Activated naive CD8-positive, alpha-beta T cell treated with anti-CD3 and anti-CD28 coated beads, Interleukin-2, amount 50 U/mL, for 16 hours (primary cell): ENCODE results near the gene MYL4.
"Not testable (repeated sequence)": the region's sequence is repeated elsewhere in the genome, so short reads cannot be mapped to it uniquely, and the experiment has no call there.

Experiments used
- DNase-seq: peaks from one replicate; pipeline ENCODE4 v3.0.0-alpha.2; 2020; ENCODE audit warnings: low read depth, low spot score

The MYL4 gene

DNA sequence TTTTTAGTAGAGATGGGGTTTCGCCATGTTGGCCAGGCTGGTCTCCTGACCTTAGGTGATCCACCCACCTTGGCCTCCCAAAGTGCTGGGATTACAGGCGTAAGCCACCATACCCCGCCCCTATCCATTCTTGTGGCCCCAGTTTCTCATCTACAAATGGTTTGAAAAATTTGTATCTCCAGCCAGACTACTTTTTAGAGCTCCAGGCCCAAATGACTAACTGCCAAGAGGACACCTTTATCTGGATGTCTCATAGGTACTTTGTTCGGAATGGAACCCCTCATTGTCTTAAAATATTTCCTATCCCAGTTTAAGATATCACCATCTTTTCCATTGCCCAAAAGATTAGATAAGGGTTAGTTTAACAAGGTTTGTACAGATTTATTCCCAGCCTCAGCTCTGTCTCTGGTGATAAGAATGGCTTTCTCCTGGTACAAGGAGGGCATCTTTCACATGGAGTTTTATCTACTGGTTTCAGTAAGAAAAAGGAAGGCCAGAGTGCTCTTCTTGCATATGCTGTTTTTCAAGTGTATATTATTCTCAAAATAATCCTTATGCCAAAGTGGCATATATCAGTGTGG is 15.1 kb upstream of the MYL4 start:
- DNase-seq: no peak

DNA sequence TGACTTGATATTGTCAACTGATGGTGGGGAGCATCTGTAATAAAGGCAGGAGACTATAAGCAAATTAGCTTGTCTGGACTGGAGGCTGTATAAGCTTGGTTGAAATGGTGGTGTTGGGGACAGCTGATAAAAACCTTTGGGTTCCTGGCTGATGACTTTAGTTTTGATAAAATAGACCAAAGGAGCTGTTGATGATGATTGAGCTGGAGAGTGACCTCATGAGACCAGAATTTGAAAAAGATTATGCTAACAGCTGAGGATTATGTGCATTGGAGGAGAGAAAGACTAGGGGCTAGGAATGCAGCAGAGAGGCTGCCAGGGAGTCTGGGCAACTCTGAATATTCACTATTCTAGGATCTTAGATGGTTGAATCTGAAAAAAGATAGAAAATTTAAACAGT is 11.3 kb upstream of the MYL4 start:
- no peak for DNase-seq

DNA sequence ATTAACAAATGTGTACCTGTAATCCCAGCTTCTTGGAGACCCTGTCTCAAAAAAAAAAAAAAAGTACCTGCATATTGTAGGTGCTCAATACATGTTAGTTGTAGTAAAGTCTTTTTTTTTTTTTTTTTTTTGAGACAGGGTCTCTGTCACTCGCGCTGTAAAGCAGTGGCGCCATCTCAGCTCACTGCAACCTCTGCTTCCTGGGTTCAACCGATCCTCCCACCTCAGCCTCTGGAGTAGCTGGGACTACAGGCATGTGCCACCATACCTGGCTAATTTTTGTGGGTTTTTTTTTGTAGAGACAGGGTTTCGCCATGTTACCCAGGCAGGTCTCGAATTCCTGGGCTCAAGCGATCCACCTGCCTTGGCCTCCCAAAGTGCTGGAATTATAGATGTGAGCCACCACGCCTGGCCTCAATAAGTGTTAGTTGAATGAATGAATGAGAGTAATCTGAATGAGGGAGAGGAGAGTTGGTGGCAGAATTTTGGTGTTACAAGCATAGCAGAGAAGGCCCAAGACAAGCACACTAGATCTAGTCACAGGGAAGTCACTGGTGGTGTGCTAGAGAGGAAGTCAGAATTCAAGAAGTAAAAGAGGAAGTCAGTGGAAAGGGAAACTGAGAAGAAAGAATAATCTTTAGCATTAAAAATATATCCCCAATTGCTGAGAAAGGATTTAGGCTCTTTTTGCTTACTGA is 9.4 kb upstream of the MYL4 start:
- no peak for DNase-seq

DNA sequence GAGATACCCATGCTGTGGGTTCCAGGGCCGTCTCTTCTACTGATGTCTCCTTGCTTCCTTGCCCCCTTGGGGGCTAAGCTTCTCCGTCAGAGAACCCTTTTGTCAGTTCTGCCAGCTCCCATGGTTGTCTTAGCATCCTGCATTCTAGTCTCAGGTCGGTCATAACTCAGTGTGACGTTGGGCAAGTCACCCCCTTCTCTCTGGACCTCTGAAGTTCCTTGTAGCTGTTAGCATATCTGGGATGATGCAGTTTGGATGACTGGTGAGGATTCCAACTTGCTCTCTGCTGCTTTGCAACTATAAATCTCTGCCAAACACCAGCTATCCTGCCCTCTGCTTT is 8.9 kb upstream of the MYL4 start:
- no peak for DNase-seq

DNA sequence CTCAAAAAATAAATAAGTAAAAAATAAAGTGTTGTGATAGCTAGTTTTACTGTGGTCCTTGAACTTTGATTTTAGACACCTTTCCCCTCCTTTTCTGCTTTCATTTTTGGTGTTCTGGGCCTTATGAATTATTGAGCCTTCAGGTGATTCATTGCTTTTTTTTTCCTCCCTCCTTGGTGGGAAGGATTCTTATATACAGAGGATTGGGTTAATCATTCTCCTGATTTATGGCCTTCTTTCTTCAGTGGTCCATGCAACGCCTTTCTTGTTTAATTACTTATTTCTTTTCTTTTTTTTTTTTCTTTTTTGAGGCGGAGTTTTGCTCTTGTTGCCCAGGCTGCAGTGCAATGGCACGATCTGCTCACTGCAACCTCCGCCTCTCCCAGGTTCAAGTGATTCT is 8.0 kb upstream of the MYL4 start:
- no peak for DNase-seq

DNA sequence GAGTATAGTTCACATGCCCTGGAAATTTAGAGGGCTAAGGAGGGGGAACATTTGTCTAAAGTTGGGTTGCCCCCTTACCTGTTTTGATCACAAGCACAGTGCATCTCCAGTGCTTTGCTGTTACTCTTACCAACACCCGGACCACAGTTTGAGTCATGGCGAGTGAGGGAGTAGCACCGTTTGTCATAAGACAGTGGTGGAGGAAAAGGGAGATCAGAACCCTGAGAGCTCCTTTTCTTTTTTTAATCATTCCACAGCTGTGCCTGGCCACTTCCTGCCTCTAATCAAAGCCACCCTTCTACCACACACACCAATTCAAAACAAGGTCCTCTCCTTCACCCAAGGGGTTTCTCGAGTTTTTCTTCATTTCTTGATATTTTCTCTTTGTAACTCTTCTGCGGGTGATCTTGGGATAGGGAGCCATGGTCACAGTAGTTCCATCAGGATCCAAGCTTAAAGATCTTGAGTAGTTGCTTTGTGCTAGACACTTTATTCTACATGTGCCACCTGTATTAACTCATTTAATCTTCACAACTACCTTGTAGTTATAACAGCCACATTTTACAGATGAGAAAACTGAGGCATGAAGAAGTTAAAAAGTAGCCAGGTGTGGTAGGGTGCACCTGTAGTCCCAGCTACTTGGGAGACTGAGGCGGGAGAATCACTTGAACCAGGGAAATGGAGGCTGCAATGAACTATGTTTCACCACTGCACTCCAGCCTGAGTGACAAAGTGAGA is 5.0 kb upstream of the MYL4 start:
- DNase-seq: no peak

DNA sequence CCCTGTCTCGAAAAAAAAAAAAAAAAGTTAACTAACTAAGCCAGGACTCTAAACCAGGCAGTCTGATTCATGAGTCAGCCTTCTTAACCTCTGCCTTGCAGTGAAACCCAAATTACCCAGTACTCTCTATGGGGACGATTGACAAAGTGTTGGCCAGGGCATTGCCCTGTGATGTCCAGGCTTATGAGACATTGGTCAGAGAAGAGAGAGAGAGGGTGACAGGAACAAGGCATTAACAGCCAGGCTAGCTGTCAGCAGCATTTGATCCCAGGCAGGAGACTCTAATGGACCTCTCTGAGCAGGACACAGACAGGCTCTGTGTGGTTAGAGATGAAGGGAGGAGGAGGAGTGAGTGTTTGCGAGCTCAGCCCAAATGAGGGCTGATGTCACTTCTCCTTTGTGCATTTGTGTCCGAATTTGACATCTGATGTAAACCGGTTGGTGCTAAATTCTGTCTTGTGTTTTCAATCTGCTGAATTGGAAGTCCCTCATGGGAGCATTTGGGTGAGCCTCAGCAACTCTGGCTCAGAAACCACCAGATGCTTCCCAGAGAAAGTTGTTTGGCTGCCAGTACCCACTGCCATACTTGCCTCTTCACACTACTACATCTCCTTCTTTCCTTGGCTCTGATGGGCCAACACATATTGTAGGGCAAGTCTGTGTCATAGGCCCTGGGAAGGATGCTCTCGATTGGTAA is 4.3 kb upstream of the MYL4 start:
- no peak for DNase-seq

DNA sequence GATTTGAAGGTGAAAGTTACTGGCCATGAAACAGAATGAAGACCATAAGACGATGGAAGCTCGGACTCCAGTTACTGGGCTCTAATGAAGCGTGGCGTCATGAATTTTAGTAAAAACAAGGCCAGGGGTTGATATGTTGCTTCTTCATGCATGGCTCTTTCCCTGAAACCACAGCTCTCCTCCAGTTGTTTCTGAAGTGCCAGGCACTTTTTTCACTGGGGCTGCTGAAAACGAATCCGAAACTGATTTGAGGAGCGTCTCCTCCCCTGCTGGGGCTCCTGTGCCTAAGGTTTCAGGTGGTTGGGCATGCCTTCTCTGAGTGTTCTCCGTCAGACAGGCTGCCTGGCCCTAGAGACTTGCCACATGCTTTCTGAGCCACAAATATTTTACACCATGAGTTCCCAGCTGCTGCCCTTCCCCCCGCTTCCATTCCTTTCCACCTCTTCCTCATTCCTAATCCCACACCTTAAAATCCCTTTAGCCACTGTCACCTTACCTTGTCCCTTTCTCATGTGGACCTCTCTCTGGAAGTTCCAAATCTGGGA is 3.7 kb upstream of the MYL4 start:
- no peak for DNase-seq

DNA sequence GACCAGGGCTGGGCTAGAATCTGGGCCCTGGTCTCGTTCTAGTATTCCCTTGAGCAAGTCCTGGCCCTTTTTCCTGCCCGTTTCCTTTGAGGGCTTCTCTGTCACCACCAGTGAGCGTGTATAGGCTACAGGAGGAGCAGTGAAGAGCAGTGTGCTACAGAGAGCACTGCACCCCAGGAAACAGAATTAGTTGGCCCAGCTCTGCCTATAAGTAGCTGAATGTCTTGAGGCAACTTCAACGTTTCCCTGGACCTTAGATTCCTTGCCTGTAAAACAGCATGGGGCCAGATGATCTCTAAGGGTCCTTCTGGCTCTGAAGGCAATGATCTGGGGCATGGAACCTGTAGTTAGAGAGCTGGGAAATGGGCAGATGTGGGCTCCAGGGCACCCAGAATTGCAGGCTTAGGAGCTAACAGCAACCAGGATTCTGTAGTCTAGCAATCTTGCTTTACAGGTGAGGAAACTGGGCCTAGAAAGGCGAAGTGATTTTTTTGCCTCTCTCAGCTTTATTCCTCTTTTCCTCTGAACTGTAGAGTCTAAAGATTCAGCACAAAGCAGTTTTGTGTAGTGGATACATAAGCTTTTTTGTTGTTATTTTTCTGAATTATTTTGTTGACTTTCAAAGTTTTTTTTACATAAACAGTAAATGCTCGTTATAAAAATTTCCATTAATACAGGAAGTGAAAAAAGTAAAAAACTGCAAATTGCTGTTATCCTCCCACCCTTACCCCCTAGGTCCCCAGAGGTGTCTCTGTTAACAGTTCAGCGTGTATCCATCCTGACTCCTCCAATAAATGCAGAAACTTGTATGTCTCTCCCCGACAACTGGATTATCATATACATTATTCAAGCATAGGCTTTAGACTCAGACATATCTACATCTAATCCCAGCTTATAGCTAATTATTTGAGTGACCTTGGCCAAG is 1.7 kb upstream of the MYL4 start:
- no peak for DNase-seq

DNA sequence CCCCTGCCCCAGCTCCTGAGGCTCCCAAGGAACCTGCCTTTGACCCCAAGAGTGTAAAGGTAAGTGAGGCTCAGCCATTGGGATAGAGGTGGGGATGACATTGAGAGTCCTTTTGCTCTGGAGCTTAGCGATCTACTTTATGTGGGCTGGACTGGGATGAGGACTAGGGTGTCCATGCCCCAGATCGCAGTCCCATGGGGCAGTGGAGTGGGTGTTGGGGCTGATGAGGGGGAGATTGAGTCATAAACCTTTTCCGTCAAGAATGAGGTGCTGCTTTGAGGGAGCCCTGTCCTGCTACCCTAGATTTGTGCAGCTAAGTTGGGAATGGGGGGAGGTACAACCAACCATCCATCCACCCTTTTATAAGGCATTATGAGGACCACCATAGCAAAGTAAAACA is 351 bp downstream of the MYL4 start:
- DNase-seq: no peak

DNA sequence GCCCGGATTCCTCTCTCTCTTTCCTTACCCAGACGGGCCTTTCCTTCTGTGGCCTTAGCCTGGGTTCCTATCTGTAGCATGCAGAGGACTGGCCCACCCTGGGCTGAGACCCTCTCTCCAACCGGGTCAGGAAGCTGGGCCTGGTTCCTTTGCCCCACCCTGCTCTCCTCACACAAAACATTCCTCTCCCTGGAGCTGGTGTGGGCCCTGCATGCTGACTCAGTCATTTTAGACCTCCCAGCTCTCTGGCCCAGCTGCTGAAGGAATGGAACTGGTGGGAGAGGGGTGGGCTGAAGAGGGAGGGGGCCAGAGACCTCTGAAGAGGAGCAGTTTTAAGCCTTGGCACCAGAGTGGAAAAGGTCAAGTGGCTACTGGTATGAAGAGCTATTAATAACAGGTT is 957 bp downstream of the MYL4 start:
- no peak for DNase-seq

DNA sequence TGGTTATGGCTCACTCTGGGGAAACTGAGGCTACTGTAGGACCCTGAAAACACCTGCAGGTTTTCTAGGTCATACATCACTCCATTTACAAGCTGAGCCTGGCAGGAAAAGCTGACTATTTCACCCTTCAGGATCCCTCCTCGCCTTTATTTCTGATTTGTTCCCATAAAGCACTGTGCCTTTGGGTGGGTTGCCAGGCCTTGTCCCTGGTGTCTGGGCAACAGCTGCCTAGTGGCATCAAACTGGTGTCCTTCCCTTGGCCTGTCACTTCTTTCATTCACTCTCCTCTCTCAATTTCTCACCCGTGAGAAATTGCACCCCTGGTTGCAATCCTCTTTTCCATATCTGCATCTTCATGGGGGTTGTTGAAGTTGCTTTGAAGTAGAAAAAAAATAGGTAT is 1.6 kb downstream of the MYL4 start:
- DNase-seq: no peak

DNA sequence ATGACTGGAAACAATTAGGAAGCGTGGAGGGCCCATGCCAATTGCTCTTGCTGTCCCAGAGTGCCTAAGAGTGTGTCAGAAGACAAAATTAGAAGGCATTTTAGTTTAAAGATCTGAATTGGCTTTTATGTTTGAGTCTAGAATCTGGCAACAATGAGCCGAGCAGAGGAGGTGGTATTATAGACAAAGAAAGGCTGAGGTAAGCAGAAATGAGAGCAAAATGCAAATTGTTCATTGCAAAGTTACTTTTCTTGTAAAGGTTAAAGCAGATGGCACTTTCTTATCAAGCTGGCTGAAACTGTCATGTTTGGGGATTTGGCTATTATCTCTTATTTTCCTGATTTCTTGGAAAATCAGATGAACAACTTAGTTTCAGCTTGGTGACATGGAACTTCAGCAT is 3.3 kb downstream of the MYL4 start:
- no peak for DNase-seq

DNA sequence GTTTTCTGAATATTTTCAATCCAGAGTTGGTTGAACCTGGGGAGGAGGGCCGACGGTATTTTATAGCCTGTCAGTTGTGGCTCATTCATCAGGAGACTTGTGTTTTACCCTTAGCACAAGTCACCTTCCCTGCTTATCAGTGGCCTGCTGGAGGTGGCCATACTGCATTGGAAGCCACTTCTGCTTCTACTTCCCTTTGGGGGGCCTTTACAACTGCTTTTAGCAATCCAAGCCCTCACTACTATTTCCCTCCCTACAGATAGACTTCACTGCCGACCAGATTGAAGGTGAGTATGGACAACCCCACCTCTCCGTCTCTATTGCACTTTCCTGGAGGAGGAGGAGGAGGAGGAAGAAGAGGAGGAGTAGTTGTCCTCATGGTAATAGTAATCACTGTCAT is 4.4 kb downstream of the MYL4 start:
- DNase-seq: no peak

DNA sequence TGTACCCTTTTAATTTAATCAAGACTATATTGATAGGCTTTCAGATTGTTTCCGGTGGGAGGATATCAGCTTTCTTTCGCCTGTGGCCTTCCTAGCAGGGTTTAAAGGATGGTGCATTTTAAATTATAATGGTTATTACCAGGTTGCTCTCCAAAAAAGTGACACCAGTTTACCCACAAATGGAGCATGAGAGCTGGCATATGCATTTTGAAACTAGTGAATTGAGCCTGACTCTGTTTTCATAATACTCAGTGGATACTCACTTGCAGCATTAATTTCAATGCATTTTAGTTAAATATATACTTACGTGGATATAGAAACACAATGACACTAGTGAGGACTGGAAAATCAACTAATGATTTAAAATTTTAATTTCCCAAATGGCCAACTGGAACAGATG is 5.8 kb downstream of the MYL4 start:
- DNase-seq: no peak

DNA sequence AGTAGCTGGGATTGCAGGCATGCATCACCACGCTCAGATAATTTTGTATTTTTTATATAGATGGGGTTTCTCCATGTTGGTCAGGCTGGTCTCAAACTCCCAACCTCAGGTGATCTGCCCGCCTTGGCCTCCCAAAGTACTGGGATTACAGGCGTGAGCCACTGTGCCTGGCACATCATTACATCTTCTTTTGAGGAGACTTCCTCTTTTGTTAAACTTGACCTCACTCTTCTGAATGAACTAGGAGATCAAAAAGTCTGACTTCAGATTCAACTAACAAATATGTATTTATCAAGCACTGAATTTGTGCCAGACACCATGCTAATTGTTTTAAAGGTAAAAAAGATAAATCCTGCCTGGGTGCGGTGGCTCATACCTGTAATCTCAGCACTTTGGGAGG is 7.7 kb downstream of the MYL4 start:
- not testable (repeated sequence) for DNase-seq

DNA sequence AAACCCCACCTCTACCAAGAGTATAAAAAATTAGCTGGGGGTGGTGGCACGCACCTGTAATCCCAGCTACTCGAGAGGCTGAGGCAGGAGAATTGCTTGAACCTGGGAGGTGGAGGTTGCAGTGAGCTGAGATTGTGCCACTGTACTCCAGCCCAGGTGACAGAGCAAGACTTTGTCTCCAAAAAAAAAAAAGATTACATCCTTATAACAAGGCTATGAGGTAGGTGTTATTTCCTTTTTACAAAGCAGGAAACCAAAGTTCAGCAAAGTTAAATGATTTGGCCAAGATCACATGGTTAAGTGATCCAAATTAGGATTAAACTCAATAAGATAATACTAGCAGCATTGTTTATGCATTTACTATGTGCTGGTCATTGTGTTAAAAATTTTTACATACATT is 8.1 kb downstream of the MYL4 start:
- not testable (repeated sequence) for DNase-seq

DNA sequence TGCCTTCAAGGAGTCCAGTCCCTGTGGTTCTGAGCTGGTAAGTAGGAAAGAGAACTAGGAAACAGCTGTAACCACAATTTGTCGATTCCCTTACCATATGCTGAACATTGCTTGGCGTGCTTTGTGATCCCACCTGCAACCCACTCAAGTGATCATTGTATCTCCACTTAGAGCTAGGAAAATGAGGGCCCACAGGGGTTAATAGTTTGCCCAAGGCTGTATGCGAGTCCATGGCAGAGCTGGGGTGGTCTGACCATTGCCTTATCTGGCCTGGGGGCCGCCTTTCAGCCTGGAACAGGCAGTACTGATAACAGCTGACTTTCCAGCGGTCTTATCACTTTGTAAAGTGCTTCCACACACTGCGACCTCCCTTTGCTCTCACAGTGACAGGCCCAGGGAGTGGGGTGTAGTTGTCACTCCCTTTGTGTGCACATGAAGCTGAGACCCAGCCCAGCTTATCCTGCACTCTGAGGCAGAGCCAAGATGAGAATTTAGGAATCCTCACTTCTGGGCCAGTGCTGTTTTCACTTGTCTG is 9.8 kb downstream of the MYL4 start:
- DNase-seq: no peak

DNA sequence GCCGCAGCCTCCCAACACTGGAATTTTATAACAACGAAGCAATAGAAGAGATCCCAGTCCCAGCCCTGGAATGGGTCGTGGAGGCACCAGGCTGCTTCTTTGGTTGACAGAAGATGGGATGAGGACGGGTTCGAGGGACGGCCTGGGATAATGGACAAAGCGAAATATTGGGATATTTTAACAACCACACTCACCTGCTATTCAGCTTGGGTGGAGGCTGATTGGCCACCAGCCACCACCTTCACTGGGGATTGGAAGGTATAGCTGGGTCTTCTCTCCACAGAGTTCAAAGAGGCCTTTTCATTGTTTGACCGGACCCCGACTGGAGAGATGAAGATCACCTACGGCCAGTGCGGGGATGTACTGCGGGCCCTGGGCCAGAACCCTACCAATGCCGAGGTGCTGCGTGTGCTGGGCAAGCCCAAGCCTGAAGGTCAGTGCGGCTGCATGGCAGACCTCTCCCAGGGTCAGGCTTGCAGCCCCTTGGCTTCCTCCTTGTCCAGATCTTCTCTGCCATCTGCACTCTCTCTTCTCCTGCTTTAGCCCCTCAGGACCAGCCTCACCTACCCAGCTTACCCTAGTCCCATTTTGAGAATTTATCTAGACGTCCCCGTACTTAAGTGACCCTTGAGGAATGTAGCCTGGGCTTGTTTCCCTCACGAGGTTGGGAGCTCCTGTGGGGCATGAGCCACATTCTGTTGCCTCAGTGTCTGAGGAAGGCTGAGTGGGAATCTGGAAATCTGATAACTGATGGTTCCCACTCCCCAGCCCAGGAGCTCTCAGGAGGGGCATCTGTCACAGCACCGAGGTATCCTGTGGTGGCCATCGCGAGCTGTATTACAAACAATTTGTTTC is 10.7 kb downstream of the MYL4 start:
- no peak for DNase-seq

DNA sequence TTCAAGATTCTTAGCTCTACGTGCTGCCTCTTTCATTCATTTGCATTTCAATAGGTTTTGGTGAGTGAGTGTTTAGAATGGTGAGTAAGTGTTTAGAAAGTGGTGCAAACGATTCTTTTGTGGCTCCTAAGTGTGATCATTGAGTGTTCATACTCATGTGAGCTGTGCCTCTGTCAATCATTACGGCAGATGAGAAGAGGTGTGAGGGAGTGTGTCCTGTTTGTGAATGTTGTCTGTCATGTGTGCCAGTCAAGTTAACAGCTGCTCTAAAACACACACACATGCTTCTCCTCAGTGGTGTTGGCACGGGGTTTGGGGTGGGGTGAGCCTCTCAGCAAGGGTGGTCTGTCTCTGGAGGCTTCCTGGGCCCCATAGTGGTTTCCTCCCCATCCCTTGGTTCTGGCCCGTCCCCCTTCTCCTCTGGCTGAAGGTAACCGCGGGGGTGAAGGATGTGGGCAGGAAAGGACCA is 11.4 kb downstream of the MYL4 start:
- no peak for DNase-seq
